ENCODE data around the gene MVP.

DNA sequence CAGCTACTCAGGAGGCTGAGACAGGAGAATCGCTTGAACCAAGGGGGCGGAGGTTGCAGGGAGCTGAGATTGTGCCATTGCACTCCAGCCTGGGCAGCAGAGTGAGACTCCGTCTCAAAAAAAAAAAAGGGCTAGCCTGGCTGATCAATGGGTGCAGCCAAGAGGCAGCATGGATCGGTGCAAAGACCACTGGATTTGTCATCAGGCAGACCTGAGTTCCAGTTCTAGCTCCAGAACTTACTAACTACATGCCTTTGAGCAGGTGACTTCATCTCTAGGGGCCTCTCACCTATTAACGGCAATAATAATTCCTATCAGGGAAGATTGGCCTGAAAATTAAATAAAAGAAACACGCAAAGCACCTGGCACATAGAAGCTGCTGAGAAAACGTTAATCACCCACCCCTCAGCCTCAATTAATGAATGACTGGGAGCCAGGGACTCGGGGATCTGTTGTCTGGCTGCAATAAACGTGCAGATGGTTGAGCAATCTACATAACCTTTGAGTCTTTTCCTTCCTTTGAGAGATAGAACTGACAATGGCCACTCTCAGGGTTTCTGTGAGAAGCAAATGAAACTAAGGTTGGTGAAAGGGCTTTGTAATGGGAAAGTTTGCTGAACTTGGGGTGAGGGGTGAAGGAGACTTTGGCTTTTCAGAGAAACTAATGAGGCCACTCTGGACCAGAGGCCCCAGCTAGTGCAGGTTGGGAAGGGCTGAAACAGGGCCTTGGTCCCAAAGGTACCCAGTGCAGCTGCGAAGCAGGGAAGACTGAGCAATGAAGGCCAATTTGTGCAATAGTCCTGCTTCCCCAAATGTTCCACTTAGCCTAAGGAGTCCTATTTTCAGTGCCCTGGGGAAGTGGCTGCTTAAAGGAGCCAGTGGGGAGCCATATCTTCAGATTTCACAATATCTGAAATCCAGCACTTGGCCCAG is 71.5 kb downstream of the MVP start:
- TF ChIP-seq, protein P1, sequence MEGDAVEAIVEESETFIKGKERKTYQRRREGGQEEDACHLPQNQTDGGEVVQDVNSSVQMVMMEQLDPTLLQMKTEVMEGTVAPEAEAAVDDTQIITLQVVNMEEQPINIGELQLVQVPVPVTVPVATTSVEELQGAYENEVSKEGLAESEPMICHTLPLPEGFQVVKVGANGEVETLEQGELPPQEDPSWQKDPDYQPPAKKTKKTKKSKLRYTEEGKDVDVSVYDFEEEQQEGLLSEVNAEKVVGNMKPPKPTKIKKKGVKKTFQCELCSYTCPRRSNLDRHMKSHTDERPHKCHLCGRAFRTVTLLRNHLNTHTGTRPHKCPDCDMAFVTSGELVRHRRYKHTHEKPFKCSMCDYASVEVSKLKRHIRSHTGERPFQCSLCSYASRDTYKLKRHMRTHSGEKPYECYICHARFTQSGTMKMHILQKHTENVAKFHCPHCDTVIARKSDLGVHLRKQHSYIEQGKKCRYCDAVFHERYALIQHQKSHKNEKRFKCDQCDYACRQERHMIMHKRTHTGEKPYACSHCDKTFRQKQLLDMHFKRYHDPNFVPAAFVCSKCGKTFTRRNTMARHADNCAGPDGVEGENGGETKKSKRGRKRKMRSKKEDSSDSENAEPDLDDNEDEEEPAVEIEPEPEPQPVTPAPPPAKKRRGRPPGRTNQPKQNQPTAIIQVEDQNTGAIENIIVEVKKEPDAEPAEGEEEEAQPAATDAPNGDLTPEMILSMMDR (IDR thresholded peaks at IDR 0.05): no peak
- no peak for TF ChIP-seq POLR2AphosphoS5 (IDR thresholded peaks at IDR 0.05)
- no peak for TF ChIP-seq POLR2A (IDR thresholded peaks at IDR 0.05; ENCODE audit: low read depth)
